CD4-positive, alpha-beta T cell (primary cell): ENCODE data around the gene PTPRF. TPM values are rescaled to one million over a fixed set of nuclear protein-coding genes. Genes with fewer than 3 reads are reported as not detected.
A peak's percentile ranks its signal among the peaks of the same experiment; 100 is the strongest.
"Not testable (repeated sequence)": the region's sequence is repeated elsewhere in the genome, so short reads cannot be mapped to it uniquely, and the experiment has no call there.

Experiments
- ATAC-seq: fragments of 200-7000 bp; cut with Tn5 transposase; one replicate; pipeline ENCODE4 v1.10.0; 2022; ENCODE audit warnings: mild to moderate bottlenecking; ENCODE audit not compliant: poor library complexity
- CTCF ChIA-PET: fragments of 350-600 bp; sonication (Branson Sonifier 250); formaldehyde crosslinking; loops from one replicate; lab custom pipeline; 2021; ENCODE audit warnings: antibody characterized with exemption, inconsistent platforms; lab: Charles Lee
- POLR2A ChIA-PET: fragments of 350-600 bp; sonication (Branson Sonifier 250); formaldehyde crosslinking; loops from one replicate; lab custom pipeline; 2021; ENCODE audit warnings: antibody characterized with exemption, inconsistent platforms; lab: Charles Lee
- DNase-seq, 14 experiments: peaks; one replicate each; pipeline ENCODE4 v3.0.0-alpha.2; 2013 to 2020; ENCODE audit warnings: mixed read lengths in 2 of 14
- H3K27ac ChIP-seq, 2 donors: one replicate each; pipeline versions ENCODE4 v1.5.1 to v1.7.0; 2013; ENCODE audit warnings: low read length in 2 of 2, low read depth in 1 of 2, mild to moderate bottlenecking in 1 of 2
- H3K27me3 ChIP-seq, 2 experiments: 1 replicate in 1 of 2; 2 replicates in 1 of 2; pipeline versions ENCODE4 v1.6.1 to v1.7.0; 2013; ENCODE audit warnings: low read length in 2 of 2, control low read depth in 1 of 2, mild to moderate bottlenecking in 1 of 2, moderate library complexity in 1 of 2; ENCODE audit not compliant: insufficient read depth in 2 of 2, control insufficient read depth in 1 of 2
- H3K36me3 ChIP-seq: one replicate; pipeline ENCODE4 v1.6.1; 2013; ENCODE audit warnings: low read length, control low read depth; ENCODE audit not compliant: insufficient read depth
- H3K4me1 ChIP-seq: one replicate; pipeline ENCODE4 v1.6.1; 2013; ENCODE audit warnings: low read length, control low read depth; ENCODE audit not compliant: insufficient read depth
- H3K4me3 ChIP-seq: one replicate; pipeline ENCODE4 v1.5.1; 2013; ENCODE audit warnings: mild to moderate bottlenecking, low read length, moderate library complexity
- H3K9me3 ChIP-seq, 2 experiments: 1 replicate in 1 of 2; 2 replicates in 1 of 2; pipeline versions ENCODE4 v1.6.1 to v1.7.0; 2013; ENCODE audit warnings: low read length in 2 of 2, mild to moderate bottlenecking in 2 of 2, control low read depth in 1 of 2, moderate library complexity in 1 of 2; ENCODE audit not compliant: control insufficient read depth in 1 of 2, insufficient read depth in 1 of 2
- H3K27ac Mint-ChIP-seq: one replicate; pipeline ENCODE4 v1.8.0; 2020; ENCODE audit warnings: mixed read lengths
- H3K27me3 Mint-ChIP-seq: one replicate; pipeline ENCODE4 v1.8.0; 2021; ENCODE audit warnings: mixed read lengths
- H3K36me3 Mint-ChIP-seq: one replicate; pipeline ENCODE4 v1.8.0; 2021; ENCODE audit warnings: low read depth, mixed read lengths
- H3K4me1 Mint-ChIP-seq: one replicate; pipeline ENCODE4 v1.8.0; 2021; ENCODE audit warnings: low read depth, mixed read lengths
- H3K4me3 Mint-ChIP-seq: one replicate; pipeline ENCODE4 v1.8.0; 2020; ENCODE audit warnings: mild to moderate bottlenecking, mixed read lengths
- H3K9me3 Mint-ChIP-seq: one replicate; pipeline ENCODE4 v1.8.0; 2020; ENCODE audit warnings: mixed read lengths
- intact Hi-C, 2 experiments: fragments of 100-400 bp; cut with DNase I in 1 of 2; cut with micrococcal nuclease in 1 of 2; formaldehyde crosslinking; loops; one replicate each; pipeline versions ENCODE4 v1.15.1 to v1.9.0; 2023 to 2025; cut with DNase I, micrococcal nuclease
- total RNA-seq, 174 experiments: library from RNA in 2 of 174; stranded (reverse) in 2 of 174; gene quantifications; one replicate each; pipeline ENCODE4 v1.2.3 and lab custom pipeline; 2021 to 2026
- TF ChIP-seq, protein P1 (sequence below): fragments of 200-600 bp; IDR thresholded peaks from one replicate; pipeline ENCODE4 v1.8.0; 2022; ENCODE audit warnings: antibody characterized with exemption, mild to moderate bottlenecking

Gene PTPRF
- total RNA-seq, 2 experiments from 2014 or later = 0.14 TPM

DNA sequence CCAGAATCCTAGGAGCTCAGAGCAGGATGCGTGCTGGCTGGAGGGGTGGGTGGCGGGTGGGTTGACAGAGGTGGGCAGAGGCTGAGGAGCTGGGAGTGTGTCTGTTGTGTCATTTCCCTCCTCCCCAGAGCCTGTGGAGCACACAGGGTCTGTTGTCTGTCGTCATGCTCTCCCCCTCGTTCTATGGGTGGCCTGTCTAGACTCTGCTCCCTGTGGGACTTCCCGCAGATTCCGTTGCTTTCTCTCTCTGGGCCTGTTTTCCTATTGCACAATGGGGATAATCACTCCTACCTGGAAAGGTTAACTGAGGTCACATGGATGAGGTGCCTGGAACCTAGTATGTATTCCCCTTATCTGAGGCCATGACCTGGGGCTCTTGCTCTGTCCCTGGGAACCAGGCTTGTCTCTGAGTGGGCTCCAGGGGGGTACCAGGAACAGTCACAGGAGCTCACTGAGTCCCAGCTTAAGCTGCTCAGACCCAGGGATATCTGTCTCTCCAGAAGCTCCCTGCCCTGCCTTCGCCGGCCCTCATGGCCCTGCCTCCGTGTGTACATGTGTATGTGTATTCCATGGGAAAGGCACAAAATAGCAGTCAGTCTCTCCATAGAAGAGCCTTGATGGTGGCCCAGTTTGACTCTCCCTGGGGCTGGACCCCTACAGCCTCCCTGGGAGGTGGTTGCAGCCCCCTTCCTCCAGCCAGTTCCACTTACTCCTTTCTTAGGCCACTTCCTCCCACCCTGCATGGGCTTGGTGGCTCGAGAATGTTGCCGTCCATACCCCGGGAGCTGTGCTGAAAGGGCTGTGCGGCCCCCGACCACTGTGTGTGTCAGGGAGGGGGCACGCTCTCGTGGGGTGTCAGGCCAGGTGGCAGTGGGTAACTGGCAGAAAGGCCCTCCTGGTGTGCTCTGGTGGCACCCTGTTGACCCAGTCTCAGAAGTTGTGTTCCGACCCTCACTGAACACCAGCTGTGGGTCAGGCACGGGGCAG, 17.9 kb downstream of the PTPRF start:
- Histone ChIP-seq H3K9me3 (no peaks in the 10 kb centered on the region), H3K4me1 (peaks cover 7% of the 10 kb centered on the region), H3K27me3 (peaks cover 0 to 3% of the 10 kb centered on the region in 2 experiments), H3K4me3 (no peak overlapping the region), H3K27ac (no peak overlapping the region), H3K36me3 (no peaks in the 10 kb centered on the region)
- ChIA-PET CTCF (no interaction called here), POLR2A (interaction anchor here (0.6 kb wide), 1 partner anchor 142 kb away, joined by 3 read pairs; no protein-coding TSS in a partner anchor)
- no peaks in the 10 kb centered on the region for H3K36me3 Mint-ChIP-seq
- no peak overlapping the region for H3K4me3 Mint-ChIP-seq
- peaks cover 6% of the 10 kb centered on the region for H3K4me1 Mint-ChIP-seq
- H3K27ac Mint-ChIP-seq = no peak overlapping the region
- DNase-seq = no peak
- ATAC-seq = no peak
- intact Hi-C loops = no loop called here
- TF ChIP-seq, protein P1, sequence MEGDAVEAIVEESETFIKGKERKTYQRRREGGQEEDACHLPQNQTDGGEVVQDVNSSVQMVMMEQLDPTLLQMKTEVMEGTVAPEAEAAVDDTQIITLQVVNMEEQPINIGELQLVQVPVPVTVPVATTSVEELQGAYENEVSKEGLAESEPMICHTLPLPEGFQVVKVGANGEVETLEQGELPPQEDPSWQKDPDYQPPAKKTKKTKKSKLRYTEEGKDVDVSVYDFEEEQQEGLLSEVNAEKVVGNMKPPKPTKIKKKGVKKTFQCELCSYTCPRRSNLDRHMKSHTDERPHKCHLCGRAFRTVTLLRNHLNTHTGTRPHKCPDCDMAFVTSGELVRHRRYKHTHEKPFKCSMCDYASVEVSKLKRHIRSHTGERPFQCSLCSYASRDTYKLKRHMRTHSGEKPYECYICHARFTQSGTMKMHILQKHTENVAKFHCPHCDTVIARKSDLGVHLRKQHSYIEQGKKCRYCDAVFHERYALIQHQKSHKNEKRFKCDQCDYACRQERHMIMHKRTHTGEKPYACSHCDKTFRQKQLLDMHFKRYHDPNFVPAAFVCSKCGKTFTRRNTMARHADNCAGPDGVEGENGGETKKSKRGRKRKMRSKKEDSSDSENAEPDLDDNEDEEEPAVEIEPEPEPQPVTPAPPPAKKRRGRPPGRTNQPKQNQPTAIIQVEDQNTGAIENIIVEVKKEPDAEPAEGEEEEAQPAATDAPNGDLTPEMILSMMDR = no peak
- H3K27me3 Mint-ChIP-seq = peaks cover 18% of the 10 kb centered on the region
- H3K9me3 Mint-ChIP-seq = no peaks in the 10 kb centered on the region

GRCh38 chr1:43549394-43549793, 18.7 kb downstream of the PTPRF start:
- H3K4me3 Mint-ChIP-seq, H3K4me1 ChIP-seq, H3K4me1 Mint-ChIP-seq, H3K9me3 Mint-ChIP-seq, CTCF ChIA-PET, H3K27ac ChIP-seq, H3K36me3 Mint-ChIP-seq, intact Hi-C loops, DNase-seq, POLR2A ChIA-PET, H3K27ac Mint-ChIP-seq, H3K4me3 ChIP-seq, H3K27me3 ChIP-seq, H3K36me3 ChIP-seq, H3K9me3 ChIP-seq, ATAC-seq: not testable (repeated sequence)
- H3K27me3 Mint-ChIP-seq = peaks cover 18% of the 10 kb centered on the region

- Histone ChIP-seq H3K9me3 (no peaks in the 10 kb centered on the region), H3K27me3 (peaks cover 0 to 3% of the 10 kb centered on the region in 2 experiments), H3K27ac (no peak overlapping the region), H3K4me1 (peaks cover 7% of the 10 kb centered on the region), H3K36me3 (no peaks in the 10 kb centered on the region), H3K4me3 (peak overlapping the region; percentile 16)
- intact Hi-C loops = no loop called here
- no peak for ATAC-seq
- CTCF ChIA-PET = no interaction called here
- no peak overlapping the region for H3K27ac Mint-ChIP-seq
- no peaks in the 10 kb centered on the region for H3K36me3 Mint-ChIP-seq
- H3K9me3 Mint-ChIP-seq = no peaks in the 10 kb centered on the region
- TF ChIP-seq, protein P1 = no peak
- H3K4me3 Mint-ChIP-seq = peak overlapping the region; percentile 23
- POLR2A ChIA-PET = no interaction called here
- peaks cover 18% of the 10 kb centered on the region for H3K27me3 Mint-ChIP-seq
- DNase-seq = peak in 2 of 14 experiments; percentile 7 to 33
- peaks cover 11% of the 10 kb centered on the region for H3K4me1 Mint-ChIP-seq
Observed at GRCh38 chr1:43549921-43550597, 19.4 kb downstream of the PTPRF start.
